SIG-M5 treated with dmso at 0.1 percent for 504 hours (cell line): Measurements from ENCODE around the gene ITFG1.
"Not testable (repeated sequence)": the region's sequence is repeated elsewhere in the genome, so short reads cannot be mapped to it uniquely, and the experiment has no call there.

Experiments used
- DNase-seq: peaks from one replicate; lab custom pipeline; 2025; ENCODE audit not compliant: unreplicated experiment; lab: John Stamatoyannopoulos, UW

ITFG1 gene

DNA sequence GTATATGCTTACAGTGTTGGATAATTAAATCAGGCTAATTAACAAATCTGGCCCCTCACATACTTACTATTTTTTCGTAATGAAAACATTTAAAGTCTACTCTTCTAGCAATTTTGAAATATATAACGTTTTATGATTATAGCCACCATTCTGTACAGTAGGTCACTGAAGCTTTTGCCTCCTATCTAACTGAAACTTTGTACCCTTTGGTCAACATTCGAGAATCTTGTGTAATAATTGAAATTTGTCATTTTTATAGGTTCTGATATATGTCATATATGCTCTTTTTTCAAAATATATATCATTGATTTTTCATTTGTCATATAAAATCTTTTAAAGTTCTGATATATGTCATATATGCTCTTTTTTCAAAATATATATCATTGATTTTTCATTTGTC, 12.9 kb upstream of the ITFG1 start:
- DNase-seq: no peak

- not testable (repeated sequence) for DNase-seq
Observed at GRCh38 chr16:47473004-47473403, 12.1 kb upstream of the ITFG1 start.

DNA sequence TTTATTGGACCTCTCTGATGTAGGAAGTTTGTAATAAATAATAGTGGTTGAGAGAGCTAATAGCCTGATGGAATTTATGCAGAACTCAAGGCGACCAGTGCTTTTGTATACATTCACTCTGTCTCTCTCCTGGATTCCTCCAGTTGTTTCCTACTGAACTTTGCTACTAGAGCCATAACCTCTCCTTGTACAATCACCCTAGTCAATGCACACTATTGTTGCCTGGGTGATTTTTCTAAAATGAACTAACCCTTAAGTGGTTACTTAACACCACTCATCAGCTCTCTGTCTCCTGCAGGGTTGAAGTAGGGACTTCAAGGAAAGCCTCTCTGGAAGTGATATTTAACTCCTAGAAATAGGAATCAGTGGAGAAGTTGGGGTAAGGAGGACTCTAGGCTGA, 9.9 kb upstream of the ITFG1 start:
- no peak for DNase-seq

DNA sequence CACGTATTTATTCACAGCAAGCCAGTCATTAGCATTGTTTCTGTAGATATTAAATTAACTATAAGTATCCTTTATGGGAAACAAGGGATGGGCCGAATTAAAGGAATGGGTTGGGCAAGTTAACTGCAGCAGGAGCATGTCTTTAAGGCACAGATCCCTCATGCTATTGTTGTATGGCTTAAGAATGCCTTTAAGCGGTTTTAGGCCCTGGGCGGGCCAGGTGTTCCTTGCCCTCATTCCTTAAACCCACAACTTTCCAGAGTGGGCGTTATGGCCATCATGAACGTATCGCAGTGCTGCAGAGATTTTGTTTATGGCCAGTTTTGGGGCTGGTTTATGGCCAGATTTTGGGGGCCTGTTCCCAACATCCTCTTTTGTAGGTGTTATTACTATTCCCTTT, 9.3 kb upstream of the ITFG1 start:
- DNase-seq: no peak

DNA sequence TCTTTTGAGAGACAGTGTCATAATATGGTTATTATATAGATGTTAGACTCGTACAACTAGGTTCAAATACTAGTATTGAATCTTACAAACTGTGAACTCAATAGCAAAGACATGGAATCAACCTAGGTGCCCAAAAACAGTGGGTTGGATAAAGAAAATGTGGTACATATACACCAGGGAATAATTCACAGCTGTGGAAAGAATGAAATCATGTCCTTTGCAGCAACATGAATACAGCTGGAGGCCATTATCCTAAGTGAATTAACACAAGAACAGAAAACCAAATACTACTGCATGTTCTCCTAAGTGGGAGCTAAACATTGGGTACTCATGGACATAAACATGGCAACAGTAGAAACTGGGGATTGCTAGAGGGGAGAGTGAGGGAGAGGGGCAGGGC, 8.4 kb upstream of the ITFG1 start:
- no peak for DNase-seq

DNA sequence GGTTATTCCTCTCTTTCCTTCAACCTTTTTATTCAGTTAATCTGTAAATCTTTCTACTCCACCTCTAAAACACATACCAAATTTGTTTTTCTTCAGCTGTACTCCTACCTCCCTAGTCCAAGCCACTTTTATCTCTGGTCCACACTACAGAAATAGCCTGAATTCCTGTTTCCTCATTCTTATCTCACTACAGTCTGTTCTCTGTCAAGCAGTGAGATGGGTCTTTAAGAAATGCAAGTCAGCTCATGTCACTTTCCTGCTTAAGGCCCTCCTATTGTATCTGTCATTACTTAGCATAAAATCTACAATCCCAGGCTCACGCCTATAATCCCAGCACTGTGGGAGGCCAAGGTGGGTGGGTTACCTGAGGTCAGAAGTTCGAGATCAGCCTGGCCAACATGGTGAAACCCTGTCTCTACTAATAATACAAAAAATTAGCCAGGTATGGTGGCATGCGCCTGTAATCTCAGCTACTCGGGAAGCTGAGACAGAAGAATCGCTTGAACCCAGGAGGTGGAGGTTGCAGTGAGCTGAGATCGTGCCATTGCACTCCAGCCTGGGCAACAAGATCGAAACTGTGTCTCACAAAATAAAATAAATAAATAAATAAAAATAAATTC, 7.3 kb upstream of the ITFG1 start:
- DNase-seq: not testable (repeated sequence)

DNA sequence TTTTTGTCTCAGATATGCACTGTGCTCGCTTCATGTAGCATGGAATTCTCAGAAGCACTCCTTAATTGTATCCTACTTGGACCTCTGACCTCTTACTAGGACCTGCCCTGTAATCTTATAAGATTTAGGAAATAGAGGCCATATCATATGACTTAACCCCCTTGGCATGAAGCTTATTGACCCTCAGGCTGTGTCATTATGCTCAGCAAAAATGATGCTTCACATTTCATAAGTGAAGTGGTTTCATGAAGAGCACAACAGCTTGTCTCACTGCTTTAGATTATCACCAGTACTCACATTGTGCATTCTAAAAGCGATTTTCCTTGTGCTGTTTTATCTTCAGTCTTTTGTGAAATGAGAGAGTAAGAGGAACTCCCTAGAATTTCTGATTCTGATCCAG, 6.6 kb upstream of the ITFG1 start:
- DNase-seq: no peak

DNA sequence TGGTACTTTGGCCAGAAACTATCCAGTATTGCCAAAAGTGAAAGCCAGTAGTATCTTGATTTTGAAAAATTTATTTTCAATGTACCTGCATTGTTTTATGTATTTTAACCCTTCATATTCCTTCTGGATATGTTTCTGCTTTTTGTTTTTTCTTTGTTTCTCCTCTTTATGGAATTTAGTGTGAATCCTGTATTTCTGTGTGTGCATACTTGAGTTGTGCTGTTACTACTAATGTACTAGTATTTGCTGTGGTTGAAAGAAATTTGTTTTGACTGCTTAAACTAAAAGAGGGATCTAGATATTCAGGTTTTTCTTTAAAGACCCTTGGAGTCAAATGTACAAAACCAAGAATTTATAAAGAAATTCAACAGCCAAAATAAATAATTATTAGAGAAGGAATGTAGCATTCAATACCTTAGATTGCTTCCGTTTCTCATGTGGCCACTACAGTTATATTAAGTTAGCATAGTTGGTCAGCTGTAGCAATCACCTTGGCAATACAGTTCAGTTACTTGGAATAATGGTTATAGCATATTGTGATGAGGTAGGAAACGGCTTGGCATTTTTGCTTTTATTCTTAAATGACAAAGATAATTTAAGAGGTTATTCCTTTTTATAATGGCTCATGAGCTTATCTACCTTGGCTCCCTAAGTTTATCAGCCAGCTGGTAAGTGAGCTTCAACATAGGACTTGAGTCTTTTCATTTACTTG, 5.2 kb upstream of the ITFG1 start:
- DNase-seq: no peak

DNA sequence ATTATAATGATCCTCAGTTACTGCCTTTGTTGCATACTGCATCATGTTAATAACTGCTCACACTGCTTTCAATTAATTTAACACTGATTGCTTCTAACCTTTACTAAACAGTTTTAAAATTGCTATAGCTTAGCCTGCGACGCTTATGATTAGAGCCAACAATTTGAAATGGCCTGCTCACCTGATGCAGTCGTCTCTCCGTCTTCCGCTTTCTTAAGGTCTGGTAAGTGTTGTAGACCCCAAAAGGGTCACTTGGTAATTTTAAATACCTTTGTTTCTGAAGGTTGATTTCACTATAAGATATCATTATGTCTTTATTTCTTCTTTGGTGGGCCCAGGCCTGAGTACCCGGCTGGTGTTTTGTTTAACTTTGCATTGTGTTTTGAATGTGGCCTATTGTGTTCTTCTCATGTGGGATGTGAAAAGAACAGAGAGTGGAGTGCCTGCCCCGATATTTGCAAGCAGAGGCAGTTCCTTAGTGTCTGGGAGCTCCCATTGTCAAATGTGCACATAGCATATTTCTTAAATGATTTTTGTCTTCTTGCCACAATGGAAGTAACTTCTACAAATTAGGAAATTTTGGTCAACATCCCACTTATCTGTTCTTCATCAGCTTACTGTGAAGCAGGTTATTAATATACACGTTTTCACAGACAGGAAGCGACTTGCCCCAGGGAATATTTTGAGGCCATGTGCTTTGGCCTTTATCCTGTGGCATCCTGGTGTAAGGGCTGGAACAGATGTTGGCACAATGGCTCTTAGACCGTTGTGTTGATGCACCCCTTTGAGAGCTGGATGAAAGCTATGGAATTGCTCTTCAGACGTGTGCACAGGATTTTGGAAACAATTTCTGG, 3.1 kb upstream of the ITFG1 start:
- no peak for DNase-seq

DNA sequence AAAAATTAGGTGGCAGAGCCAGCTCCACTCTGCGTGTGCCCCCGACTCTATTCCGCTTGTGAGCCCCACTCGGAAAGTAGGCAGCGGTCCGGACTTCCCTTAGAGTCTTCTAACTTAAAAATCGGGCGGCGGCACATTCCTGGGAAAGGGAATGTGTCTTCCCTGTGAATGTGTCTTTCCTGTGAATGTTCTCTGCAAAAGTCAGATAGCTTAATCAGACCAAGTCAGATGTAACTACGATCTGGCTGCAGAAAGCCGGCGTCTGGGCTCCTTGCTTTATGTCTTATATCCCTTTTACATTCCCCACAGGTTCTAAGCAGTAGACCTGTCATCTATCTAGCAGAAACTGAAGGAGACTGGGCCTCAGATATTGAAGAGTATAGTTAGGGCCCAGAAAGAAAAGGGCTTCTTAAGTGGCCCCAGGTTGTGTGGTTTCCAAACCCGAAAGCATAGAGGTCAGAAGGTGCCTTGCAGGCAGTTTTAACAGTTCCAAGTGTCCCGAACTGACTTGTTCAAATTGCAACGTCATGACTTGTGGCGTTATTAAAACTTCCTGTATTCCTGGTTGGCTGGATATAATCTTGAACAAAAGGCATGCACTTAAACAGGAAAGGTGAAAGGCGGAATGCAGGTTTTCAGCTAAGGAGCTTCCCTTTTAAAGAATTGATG, 869 bp upstream of the ITFG1 start:
- DNase-seq: peak; percentile 59

GRCh38 chr16:47460359-47460710, 528 bp downstream of the ITFG1 start:
- no peak for DNase-seq

DNA sequence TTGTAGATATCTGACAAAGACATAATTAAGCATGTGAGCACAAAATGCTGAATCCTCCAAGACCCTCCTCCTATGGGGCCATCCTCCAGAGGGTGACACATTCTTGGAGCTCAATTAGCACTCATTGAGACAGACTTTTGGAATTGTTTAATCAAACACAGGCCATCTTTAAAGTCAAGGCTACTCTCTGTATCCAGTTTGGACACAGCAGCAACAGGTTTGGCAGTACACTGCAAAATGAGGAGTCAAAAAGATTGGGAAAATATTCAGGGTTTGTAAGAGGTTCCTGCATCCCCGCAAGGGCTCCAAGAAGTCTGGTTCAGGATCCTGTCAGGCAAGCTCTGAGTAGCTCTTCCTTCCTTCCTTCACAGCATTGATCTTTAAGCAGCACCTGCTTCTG, 1.3 kb downstream of the ITFG1 start:
- DNase-seq: no peak

- DNase-seq: no peak
Observed at GRCh38 chr16:47458331-47458730, 2.5 kb downstream of the ITFG1 start.

- no peak for DNase-seq
Observed at GRCh38 chr16:47449788-47450187, 11.1 kb downstream of the ITFG1 start.

DNA sequence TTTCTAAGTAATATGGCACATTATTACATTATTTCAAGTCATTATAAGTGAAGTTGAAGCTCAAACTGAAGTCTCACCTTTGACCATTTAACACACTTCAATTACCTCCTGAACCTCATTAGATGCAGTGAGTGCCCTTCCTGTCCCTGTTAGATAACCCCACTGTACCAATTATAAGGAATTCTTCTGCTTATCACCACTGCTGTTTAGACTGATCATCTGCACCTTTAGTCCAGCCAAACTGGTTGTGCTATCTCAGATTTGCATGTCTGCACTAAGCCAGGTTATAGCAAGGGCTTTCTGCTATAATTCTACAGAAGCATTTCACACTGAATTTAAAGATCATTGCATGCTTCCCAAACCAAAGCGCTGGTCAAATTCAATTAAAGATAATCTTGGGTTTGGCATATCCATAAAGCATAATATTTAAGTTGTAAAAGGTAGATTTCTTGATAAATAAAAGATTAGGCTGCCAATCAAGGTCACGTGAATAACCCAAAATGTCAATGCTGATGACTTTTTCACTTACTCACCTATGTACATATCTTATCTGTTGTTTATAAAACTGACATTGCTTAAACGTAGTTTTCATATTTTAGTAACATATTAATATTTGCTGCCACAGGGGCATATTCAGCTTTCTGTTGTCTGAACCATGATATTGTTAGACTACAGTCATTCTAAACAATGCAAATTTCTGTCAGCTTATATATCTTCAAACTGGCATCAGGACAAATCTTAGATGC, 11.9 kb downstream of the ITFG1 start:
- no peak for DNase-seq

DNA sequence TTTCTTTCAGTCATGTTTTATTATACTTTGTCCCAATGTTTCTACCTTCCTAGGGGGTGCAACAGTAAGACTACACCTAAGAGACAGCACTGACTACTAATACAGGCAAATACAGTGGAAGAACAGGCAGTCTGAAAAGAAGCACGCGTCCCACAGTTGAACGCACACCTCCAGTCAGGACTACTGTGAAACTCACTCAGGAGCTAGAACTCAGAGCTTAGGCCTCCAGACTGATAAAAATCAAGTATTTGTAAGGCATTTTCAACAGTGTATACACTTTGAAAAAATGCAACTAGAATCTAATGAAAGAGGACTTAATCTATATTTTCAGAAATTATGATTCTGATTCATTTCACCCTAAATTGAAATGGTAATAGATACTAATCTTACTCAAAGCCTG, 14.4 kb downstream of the ITFG1 start:
- no peak for DNase-seq

DNA sequence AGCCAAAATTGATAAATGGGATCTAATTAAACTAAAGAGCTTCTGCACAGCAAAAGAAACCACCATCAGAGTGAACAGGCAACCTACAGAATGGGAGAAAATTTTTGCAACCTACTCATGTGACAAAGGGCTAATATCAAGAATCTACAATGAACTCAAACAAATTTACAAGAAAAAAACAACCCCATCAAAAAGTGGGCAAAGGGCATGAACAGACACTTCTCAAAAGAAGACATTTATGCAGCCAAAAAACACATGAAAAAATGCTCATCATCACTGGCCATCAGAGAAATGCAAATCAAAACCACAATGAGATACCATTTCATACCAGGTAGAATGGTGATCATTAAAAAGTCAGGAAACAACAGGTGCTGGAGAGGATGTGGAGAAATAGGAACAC, 18.0 kb downstream of the ITFG1 start:
- not testable (repeated sequence) for DNase-seq

DNA sequence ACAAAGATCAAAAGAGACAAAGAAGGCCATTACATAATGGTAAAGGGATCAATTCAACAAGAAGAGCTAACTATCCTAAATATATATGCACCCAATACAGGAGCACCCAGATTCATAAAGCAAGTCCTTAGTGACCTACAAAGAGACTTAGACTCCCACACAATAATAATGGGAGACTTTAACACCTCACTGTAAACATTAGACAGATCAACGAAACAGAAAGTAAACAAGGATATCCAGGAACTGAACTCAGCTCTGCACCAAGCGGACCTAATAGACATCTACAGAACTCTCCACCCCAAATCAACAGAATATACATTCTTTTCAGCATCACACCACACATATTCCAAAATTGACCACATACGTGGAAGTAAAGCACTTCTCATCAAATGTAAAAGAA, 20.8 kb downstream of the ITFG1 start:
- not testable (repeated sequence) for DNase-seq

DNA sequence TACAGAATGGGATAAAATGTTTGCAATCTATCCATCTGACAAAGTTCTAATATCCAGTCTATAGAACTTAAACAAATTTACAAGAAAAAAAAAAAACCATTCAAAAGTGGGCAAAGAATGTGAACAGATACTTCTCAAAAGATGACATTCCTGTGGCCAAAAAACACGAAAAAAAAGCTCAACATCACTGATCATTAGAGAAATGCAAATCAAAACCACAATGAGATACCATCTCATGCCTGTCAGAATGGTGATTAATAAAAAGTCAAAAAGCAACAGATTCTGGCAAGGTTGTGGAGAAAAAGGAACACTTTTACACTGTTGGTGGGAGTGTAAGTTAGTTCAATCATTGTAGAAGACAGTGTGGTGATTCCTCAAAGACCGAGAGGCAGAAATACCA, 26.6 kb downstream of the ITFG1 start:
- not testable (repeated sequence) for DNase-seq

- DNase-seq: no peak
Observed at GRCh38 chr16:47431960-47432359, 28.9 kb downstream of the ITFG1 start.

GRCh38 chr16:47426806-47427205, 34.1 kb downstream of the ITFG1 start:
- DNase-seq: no peak
